A549 (cell line): ENCODE results near the gene THBS2.

ENCODE experiments used
- FOXS1 ChIP-seq: fragments of 250-450 bp; sonication (Bioruptor Pico); IDR thresholded peaks from 2 replicates; pipeline ENCODE4 v1.5.0; 2020; ENCODE audit warnings: mild to moderate bottlenecking, moderate library complexity
- TF ChIP-seq, protein P1 (sequence below): fragments of >200 bp; sonication (Bioruptor Twin); formaldehyde crosslinking; IDR thresholded peaks from 3 replicates; pipeline ENCODE4 v1.5.1; 2016

DNA sequence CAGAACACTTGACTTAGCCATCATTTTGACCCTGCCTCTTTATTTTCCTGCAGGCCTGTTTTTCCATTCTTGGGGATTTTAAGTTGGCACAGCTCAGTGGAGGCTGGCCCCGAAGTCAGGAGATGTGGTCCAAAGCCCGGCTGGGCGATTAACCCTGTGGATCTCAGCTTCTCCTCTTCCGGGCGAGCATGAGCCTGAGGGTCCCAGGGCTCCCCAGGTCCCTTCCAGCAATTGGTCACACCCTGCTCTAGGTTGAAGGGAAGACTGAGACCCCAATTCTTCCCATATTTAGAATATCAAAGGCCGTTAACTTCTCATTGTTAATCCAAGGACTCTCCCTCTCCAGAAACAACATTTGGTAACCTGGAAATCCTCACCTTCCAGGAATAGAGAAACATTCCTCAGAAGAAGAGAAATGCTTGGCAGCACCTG lies 2.3 kb downstream of the THBS2 start:
- no peak for TF ChIP-seq FOXS1 (CRISPR knock-in tag)
- TF ChIP-seq, protein P1, sequence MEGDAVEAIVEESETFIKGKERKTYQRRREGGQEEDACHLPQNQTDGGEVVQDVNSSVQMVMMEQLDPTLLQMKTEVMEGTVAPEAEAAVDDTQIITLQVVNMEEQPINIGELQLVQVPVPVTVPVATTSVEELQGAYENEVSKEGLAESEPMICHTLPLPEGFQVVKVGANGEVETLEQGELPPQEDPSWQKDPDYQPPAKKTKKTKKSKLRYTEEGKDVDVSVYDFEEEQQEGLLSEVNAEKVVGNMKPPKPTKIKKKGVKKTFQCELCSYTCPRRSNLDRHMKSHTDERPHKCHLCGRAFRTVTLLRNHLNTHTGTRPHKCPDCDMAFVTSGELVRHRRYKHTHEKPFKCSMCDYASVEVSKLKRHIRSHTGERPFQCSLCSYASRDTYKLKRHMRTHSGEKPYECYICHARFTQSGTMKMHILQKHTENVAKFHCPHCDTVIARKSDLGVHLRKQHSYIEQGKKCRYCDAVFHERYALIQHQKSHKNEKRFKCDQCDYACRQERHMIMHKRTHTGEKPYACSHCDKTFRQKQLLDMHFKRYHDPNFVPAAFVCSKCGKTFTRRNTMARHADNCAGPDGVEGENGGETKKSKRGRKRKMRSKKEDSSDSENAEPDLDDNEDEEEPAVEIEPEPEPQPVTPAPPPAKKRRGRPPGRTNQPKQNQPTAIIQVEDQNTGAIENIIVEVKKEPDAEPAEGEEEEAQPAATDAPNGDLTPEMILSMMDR, result no peak
